ENCODE results near the gene CHID1.

The CHID1 gene

GRCh38 chr11:872799-873198, 37.8 kb downstream of the CHID1 start:
- no peak overlapping the region for H3K4me2 ChIP-seq (ENCODE audit: low read depth, low read length, poor library complexity, severe bottlenecking)

GRCh38 chr11:871472-871871, 39.1 kb downstream of the CHID1 start:
- Histone ChIP-seq H2AFZ (ENCODE audit: low read depth, low read length, severe bottlenecking) (no peak overlapping the region), H3K9ac (ENCODE audit: low read length) (no peak overlapping the region), H3K9me3 (ENCODE audit: insufficient read depth, low read length) (no peaks in the 10 kb centered on the region), H3K27ac (ENCODE audit: low read depth, low read length) (no peak overlapping the region), H3K79me2 (ENCODE audit: insufficient read depth, low read length) (no peaks in the 10 kb centered on the region), H3F3A (ENCODE audit: insufficient read depth) (no peaks in the 10 kb centered on the region), H3K9me2 (replicated peaks; ENCODE audit: insufficient read depth, low read length) (no peaks in the 10 kb centered on the region), H3K36me3 (ENCODE audit: low read length) (no peaks in the 10 kb centered on the region), H3K4me2 (ENCODE audit: low read depth, low read length, poor library complexity, severe bottlenecking) (no peak overlapping the region), H3K4me3 (ENCODE audit: insufficient read depth, low read length, poor library complexity, severe bottlenecking) (no peak overlapping the region), H3K27me3 (ENCODE audit: low read length) (no peaks in the 10 kb centered on the region), H4K20me1 (ENCODE audit: low read depth, low read length) (no peaks in the 10 kb centered on the region)
- no peak for TF ChIP-seq EZH2phosphoT487 (conservative IDR thresholded peaks at IDR 0.05; ENCODE audit: low read length)
- TF ChIP-seq, protein P1, sequence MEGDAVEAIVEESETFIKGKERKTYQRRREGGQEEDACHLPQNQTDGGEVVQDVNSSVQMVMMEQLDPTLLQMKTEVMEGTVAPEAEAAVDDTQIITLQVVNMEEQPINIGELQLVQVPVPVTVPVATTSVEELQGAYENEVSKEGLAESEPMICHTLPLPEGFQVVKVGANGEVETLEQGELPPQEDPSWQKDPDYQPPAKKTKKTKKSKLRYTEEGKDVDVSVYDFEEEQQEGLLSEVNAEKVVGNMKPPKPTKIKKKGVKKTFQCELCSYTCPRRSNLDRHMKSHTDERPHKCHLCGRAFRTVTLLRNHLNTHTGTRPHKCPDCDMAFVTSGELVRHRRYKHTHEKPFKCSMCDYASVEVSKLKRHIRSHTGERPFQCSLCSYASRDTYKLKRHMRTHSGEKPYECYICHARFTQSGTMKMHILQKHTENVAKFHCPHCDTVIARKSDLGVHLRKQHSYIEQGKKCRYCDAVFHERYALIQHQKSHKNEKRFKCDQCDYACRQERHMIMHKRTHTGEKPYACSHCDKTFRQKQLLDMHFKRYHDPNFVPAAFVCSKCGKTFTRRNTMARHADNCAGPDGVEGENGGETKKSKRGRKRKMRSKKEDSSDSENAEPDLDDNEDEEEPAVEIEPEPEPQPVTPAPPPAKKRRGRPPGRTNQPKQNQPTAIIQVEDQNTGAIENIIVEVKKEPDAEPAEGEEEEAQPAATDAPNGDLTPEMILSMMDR (IDR thresholded peaks at IDR 0.05; ENCODE audit: insufficient read depth, low read length, poor library complexity, severe bottlenecking), result no peak

More at GRCh38 chr11:872799-873198, 37.8 kb downstream of the CHID1 start:
- Histone ChIP-seq H3K4me3 (ENCODE audit: insufficient read depth, low read length, poor library complexity, severe bottlenecking) (no peak overlapping the region), H3K79me2 (ENCODE audit: insufficient read depth, low read length) (no peaks in the 10 kb centered on the region), H2AFZ (ENCODE audit: low read depth, low read length, severe bottlenecking) (no peak overlapping the region), H3K9ac (ENCODE audit: low read length) (no peak overlapping the region), H3F3A (ENCODE audit: insufficient read depth) (no peaks in the 10 kb centered on the region), H4K20me1 (ENCODE audit: low read depth, low read length) (no peaks in the 10 kb centered on the region), H3K9me2 (replicated peaks; ENCODE audit: insufficient read depth, low read length) (no peaks in the 10 kb centered on the region), H3K27ac (ENCODE audit: low read depth, low read length) (no peak overlapping the region), H3K36me3 (ENCODE audit: low read length) (no peaks in the 10 kb centered on the region), H3K9me3 (ENCODE audit: insufficient read depth, low read length) (no peaks in the 10 kb centered on the region), H3K27me3 (ENCODE audit: low read length) (no peaks in the 10 kb centered on the region)
- TF ChIP-seq, protein P1 (IDR thresholded peaks at IDR 0.05; ENCODE audit: insufficient read depth, low read length, poor library complexity, severe bottlenecking), result no peak
- no peak for TF ChIP-seq EZH2phosphoT487 (conservative IDR thresholded peaks at IDR 0.05; ENCODE audit: low read length)

DNA sequence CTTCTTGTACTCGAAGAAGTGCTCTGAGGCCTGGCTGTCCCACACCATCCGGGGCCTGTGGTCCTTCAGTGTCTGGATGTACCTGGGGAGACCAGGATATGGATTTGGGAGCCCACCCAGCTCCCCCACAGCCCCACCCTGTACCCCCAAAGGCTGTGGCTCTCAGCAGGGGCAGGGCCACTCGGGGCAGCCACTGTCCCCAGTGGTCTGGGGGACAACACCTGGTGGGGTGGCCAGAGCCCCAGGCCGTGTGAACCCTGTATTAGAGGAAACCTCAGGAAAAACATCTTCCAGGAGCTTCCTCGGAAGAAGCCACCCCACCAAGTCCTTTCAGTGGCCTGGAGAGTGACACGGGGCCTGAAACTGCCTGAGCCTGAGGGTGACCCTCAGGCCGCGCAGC, 40.2 kb downstream of the CHID1 start:
- H3K36me3 ChIP-seq (ENCODE audit: low read length), result no peaks in the 10 kb centered on the region

More for the DNA sequence above, 40.2 kb downstream of the CHID1 start:
- Histone ChIP-seq H3K27ac (ENCODE audit: low read depth, low read length) (no peak overlapping the region), H3K79me2 (ENCODE audit: insufficient read depth, low read length) (no peaks in the 10 kb centered on the region), H3K9me3 (ENCODE audit: insufficient read depth, low read length) (no peaks in the 10 kb centered on the region), H3K27me3 (ENCODE audit: low read length) (no peaks in the 10 kb centered on the region), H3K9ac (ENCODE audit: low read length) (no peak overlapping the region), H3K4me2 (ENCODE audit: low read depth, low read length, poor library complexity, severe bottlenecking) (no peak overlapping the region), H4K20me1 (ENCODE audit: low read depth, low read length) (no peaks in the 10 kb centered on the region), H3K9me2 (replicated peaks; ENCODE audit: insufficient read depth, low read length) (no peaks in the 10 kb centered on the region), H3F3A (ENCODE audit: insufficient read depth) (no peaks in the 10 kb centered on the region), H3K4me3 (ENCODE audit: insufficient read depth, low read length, poor library complexity, severe bottlenecking) (no peak overlapping the region), H2AFZ (ENCODE audit: low read depth, low read length, severe bottlenecking) (no peak overlapping the region)
- no peak for TF ChIP-seq EZH2phosphoT487 (conservative IDR thresholded peaks at IDR 0.05; ENCODE audit: low read length)
- TF ChIP-seq, protein P1 (IDR thresholded peaks at IDR 0.05; ENCODE audit: insufficient read depth, low read length, poor library complexity, severe bottlenecking), result no peak
